Progenitor cell of endocrine pancreas (in vitro differentiated cells): Measurements from ENCODE around the gene TDRKH. TPM values are rescaled to one million over a fixed set of nuclear protein-coding genes. Genes with fewer than 3 reads are reported as not detected.

ENCODE experiments used
- DNase-seq: peaks from one replicate; pipeline ENCODE4 v3.0.0; 2021; ENCODE audit warnings: low spot score; ENCODE audit not compliant: unreplicated experiment
- H3K27ac Mint-ChIP-seq: 2 replicates; pipeline ENCODE4 v1.8.0; 2021; ENCODE audit warnings: mild to moderate bottlenecking, moderate library complexity, mixed read lengths
- H3K27me3 Mint-ChIP-seq: 2 replicates; pipeline ENCODE4 v1.8.0; 2021; ENCODE audit warnings: mixed read lengths
- H3K36me3 Mint-ChIP-seq: 2 replicates; pipeline ENCODE4 v1.8.0; 2022; ENCODE audit warnings: mixed read lengths; ENCODE audit not compliant: insufficient read depth
- H3K4me1 Mint-ChIP-seq: 2 replicates; pipeline ENCODE4 v1.8.0; 2021; ENCODE audit warnings: low read depth, mixed read lengths
- H3K4me3 Mint-ChIP-seq: 2 replicates; pipeline ENCODE4 v1.8.0; 2021; ENCODE audit warnings: low read depth, mild to moderate bottlenecking, moderate library complexity, mixed read lengths
- H3K9me3 Mint-ChIP-seq: 2 replicates; pipeline ENCODE4 v1.8.0; 2021; ENCODE audit warnings: low read depth, mixed read lengths
- CTCF ChIP-seq: fragments of 200-600 bp; sonication (generic); IDR thresholded peaks from one replicate; pipeline ENCODE4 v1.5.0; 2021; ENCODE audit warnings: antibody characterized with exemption, mild to moderate bottlenecking; ENCODE audit not compliant: unreplicated experiment
- total RNA-seq: library from RNA; stranded (reverse); gene quantifications from 2 replicates; pipeline ENCODE4 v1.2.1, GENCODE V29; 2021

TDRKH gene
- total RNA-seq, 1 donor from 2014 or later: 16.5 TPM

- Mint-ChIP-seq H3K4me3 (no peak overlapping the region), H3K27ac (no peak overlapping the region), H3K36me3 (peaks cover 21% of the 10 kb centered on the region), H3K4me1 (no peaks in the 10 kb centered on the region), H3K9me3 (no peaks in the 10 kb centered on the region), H3K27me3 (no peaks in the 10 kb centered on the region)
- TF ChIP-seq CTCF: no peak
- DNase-seq: no peak
These were observed 10.4 kb downstream of the TDRKH start for GRCh38 chr1:151779852-151780251.

- Mint-ChIP-seq H3K9me3 (no peaks in the 10 kb centered on the region), H3K4me1 (no peaks in the 10 kb centered on the region), H3K36me3 (peaks cover 23% of the 10 kb centered on the region), H3K27ac (no peak overlapping the region), H3K27me3 (no peaks in the 10 kb centered on the region), H3K4me3 (no peak overlapping the region)
- DNase-seq: no peak
- TF ChIP-seq CTCF: no peak
These were observed 13.0 kb downstream of the TDRKH start for GRCh38 chr1:151777317-151777716.

GRCh38 chr1:151776665-151777062 lies 13.6 kb downstream of the TDRKH start:
- H3K27ac Mint-ChIP-seq: no peak overlapping the region
- no peaks in the 10 kb centered on the region for H3K27me3 Mint-ChIP-seq
- no peaks in the 10 kb centered on the region for H3K9me3 Mint-ChIP-seq
- no peaks in the 10 kb centered on the region for H3K4me1 Mint-ChIP-seq
- peaks cover 23% of the 10 kb centered on the region for H3K36me3 Mint-ChIP-seq
- DNase-seq: no peak
- TF ChIP-seq CTCF: no peak
- H3K4me3 Mint-ChIP-seq: no peak overlapping the region

- no peak for DNase-seq
- Mint-ChIP-seq H3K27me3 (no peaks in the 10 kb centered on the region), H3K4me3 (no peak overlapping the region), H3K9me3 (no peaks in the 10 kb centered on the region), H3K36me3 (peaks cover 23% of the 10 kb centered on the region), H3K4me1 (no peaks in the 10 kb centered on the region), H3K27ac (peak overlapping the region; percentile 56)
- TF ChIP-seq CTCF: no peak
These were observed 14.2 kb downstream of the TDRKH start for GRCh38 chr1:151775894-151776664.

- no peaks in the 10 kb centered on the region for H3K27me3 Mint-ChIP-seq
- no peak for TF ChIP-seq CTCF
- H3K4me3 Mint-ChIP-seq: no peak overlapping the region
- DNase-seq: no peak
- H3K4me1 Mint-ChIP-seq: no peaks in the 10 kb centered on the region
- no peak overlapping the region for H3K27ac Mint-ChIP-seq
- H3K9me3 Mint-ChIP-seq: no peaks in the 10 kb centered on the region
- peaks cover 25% of the 10 kb centered on the region for H3K36me3 Mint-ChIP-seq
These were observed 15.9 kb downstream of the TDRKH start for GRCh38 chr1:151774256-151774922.
